Stimulated activated CD4-positive, alpha-beta T cell treated with anti-CD3 and anti-CD28 coated beads, Interleukin-12 subunit alpha, Interleukin-12 subunit beta, amount 100 ng/mL, for 24 hours (primary cell): ENCODE data around the gene FBXL17.

Experiments
- DNase-seq, 2 experiments: peaks; one replicate each; pipeline ENCODE4 v3.0.0-alpha.2; 2020; ENCODE audit warnings: low read depth in 2 of 2

FBXL17 gene

DNA sequence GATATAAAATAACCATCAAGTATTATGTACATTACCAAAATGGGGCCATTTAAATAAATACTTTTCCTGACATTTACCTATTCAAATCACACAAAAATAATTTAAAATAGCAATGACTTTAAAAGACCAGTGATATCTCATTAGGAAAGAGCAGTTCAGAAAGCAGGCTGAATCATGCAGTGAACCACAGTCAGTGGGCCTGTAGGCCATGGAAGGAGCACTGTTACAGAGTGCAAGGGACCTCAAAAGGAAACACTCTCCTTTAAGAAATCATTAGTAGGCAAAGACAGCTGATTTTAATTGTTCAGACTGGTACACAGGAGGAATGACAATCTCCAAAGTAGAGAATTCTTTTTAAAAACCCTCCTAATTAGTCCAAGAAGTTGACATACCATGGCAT is 427.6 kb downstream of the FBXL17 start:
- no peak for DNase-seq

DNA sequence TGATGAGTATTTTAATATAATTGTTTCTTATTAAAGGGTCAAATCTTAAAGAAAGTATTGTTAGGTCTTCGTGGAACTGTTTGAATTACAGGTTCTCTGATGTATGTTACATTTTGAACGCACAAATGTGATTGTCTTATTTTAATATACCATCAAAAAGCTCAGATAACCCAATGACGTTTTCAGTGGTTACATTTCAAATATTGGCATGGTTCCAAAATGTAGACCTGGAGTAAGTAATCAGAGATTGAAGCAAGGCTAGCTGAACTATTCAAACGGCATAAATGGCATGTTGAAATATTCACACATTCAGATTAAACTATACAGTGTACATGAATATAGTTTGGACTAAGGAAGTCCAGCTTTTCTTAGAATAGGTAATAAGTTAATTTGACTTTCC is 429.4 kb downstream of the FBXL17 start:
- no peak for DNase-seq

DNA sequence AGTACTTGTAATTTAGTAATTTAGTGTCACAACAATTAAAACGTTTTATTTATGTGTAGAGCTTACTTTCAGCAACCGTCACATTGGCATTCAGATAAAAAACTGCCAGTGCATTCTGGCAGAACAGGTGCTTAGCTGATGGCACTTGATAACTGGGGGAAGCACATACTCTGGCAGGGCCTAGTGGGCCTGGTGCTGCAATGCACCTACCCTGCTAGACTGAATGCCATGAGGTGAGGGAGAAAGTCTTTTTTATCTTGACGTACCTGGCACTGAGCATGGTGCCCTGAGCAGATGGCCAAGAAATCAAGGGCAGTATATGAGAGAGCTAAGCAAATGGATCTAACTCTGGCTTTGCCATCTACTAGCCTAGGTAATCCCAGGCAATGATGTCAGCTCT is 430.6 kb downstream of the FBXL17 start:
- DNase-seq, result no peak

DNA sequence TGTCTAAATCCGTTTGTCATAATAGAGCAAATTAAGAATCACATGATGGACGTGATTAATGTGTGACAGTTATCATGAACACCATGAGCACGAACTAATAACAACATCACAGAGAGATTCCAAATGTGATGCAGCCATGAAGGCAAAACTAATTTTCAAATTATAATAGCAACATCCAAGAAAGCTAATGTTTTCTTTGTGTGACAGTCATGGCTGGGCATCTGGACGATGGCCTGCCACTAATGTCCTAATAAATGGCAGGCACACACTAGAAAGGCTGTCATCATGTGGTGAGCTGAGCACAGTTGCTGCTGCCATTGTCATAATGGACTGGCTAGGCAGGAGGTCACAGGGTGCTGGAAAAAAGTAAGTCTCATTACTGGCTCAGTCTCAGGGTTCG is 431.1 kb downstream of the FBXL17 start:
- no peak for DNase-seq

DNA sequence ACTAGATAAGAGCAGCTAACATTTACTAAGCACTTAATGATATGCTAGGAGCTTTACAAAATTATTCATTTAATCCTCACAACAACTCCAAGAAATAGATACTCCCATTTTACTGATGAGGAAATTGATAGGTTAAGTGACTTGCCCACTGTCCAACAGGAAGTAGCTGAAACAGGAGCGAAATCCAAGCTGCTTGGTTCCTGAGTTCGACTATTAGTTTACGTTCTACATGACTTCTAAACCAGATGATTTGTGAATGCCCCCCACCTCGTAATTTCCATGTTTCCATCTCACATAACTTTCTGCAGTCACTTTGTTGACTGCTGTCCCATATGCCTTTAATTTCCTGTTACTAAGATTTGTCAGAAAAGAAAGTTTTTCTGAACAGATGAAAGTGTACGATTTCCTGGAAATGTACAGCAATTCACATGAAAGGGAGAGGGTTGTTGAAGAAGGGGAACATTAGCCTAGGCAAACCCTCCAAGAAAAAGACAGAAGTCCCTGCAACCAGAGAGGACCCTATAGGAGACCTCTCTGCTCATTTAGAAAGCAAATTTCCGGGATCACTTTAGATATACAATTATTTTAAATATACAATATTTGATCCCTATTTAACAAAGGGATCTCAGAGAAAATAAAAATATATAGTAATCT is 432.1 kb downstream of the FBXL17 start:
- DNase-seq, result no peak

DNA sequence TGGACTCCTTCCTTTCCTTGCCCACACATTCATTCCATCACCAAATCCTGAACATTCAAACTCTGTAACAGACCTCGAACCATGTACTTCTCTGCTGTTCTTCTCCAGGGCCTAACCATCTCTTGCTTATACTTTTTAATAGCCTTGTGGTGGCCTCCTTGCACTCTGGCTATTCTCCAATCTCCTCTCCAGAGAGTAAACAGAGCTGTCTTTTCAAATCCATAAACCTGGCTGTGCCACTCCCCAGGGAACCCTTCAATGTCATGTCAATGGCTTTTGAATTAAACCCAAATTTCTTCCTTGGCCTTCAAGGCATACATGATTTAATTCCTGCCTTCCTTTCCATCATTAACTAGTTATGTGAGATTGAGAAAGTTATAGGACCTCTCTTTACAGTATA is 433.5 kb downstream of the FBXL17 start:
- no peak for DNase-seq

DNA sequence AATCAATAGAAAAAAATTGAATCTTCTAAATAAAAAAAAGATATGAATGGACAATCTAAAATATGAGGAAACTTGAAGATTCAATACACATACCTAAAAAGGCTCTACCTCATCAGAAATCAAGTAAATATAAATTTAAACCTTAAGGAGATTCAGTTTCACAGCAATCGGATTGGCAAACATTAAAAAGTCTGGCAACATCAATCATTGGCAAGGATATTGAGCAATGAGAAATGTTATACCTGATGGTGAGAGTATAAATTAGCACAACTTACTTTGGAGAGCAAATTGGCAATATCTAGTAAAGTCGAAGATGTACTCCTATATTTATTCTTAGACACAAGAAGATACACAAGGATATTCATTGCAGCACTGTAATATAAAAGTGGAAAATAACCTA is 436.8 kb downstream of the FBXL17 start:
- no peak for DNase-seq

DNA sequence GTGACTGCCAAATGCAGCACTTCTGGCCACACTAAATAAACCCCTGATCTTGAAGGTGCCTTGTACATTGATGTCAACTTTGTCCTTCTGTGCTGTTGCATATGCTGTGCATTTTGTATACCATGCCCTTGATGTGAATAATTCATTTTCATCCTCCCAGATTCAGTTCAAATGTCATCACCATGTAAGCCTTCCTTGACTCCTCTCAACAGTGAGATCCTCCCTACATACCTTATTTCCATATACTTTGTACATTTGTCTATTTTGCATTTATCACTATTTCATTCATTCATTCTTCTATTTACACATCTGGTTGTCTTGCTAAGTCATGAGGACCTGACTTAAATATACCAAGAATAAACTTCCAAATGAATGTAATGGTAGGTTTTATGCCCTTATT is 438.0 kb downstream of the FBXL17 start:
- DNase-seq, result no peak

DNA sequence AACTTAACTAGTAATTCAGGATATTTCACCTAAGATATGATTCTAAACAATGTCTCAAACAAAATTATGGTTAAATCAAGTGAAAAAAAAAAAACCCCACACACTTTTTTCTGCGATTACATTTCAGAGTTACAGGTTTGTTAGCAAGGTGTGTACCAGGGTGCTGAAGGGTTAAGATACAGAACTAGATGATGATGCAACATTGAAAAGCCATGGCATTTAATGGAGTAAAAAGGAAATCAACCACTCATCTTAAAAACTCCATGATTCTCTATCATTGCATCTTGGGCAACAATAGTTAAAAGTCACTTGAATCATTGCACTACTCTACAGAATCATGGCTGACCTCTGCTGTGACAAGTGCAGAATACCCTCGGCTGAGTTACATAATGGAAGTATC is 440.9 kb downstream of the FBXL17 start:
- DNase-seq, result no peak

DNA sequence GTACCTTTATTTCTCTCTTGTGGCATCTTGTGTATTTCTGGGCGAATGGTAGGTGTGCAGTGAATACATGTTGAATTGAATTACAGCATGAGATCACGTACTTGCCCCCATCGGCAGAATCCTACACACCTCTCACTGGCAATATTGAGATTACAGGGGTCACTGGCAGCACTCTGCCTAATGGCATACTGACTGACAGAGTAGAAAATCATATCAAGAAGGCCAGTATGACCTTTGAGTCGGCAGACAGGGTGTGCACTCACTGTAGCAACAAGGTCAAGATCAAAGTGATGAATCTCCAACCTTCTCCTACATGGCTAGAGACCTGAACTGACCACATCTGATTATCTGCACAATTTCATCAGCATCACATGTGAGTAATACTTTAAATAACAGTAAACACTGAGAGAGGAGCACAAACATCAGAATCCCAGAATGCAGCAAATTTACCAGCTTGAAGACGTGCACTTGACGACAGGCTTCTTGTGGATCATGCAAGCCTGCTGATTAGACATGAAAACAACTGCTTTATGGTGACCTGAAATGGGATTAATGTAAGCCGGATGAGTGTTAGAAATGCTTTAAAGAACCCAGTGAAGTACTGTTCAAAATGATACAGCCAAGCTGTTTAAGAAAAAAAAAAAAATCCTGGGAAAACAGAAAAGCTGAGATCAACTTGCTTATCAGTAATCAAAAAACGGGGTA is 444.1 kb downstream of the FBXL17 start:
- no peak for DNase-seq

DNA sequence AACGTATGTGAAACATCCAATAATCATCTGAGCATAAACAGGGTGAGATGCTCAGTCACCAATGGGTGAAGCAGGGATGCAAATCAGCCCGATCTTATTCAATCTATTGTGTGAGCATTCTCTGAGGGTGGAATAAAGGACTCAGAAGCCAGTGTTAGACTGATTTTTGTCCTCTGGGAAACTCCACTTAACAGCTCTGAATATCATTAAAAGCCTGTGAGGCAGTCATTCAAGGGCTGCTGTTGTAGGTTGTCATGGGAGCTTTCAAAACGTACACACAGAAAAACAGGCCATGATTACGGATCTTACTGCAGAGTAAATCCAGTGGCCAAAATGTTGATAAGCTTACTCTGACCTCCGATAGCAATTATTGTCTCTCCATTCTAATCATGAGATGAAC is 444.7 kb downstream of the FBXL17 start:
- no peak for DNase-seq

DNA sequence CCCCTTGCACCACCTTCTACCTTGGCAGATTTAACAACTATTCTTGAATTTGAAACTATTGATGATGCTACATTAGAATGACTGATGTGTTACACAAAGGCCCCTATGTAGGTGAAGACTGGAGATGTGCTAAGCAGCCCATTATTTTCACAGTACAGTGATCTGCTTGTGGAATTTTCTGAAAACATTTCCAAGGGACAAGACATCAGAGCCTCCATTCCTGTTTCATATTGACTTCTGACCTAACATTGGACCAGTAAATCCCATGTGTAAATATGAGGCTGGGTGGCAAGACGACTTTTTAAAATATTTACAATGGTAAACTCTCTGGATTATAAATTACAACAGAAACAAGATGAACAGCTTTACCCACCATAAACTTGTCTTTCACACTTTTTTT is 445.4 kb downstream of the FBXL17 start:
- DNase-seq, result no peak

DNA sequence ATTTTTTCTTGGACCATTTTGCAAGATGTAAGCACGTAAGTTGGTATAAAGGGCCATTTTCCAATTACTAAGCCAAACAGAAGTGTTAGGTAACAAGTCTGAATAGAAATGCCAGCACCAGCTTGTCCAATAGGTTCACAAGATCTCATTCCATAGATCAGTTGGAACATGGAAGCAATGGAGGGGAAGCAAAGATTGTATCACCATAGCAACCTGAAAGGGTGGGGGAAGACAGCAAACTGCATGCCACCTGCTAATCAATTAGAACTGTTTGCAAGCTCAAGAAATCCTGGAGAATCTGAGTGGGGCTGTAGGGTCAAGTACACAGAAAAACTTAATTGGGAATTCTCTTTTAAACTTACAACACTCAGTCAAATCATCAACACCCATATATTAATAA is 446.3 kb downstream of the FBXL17 start:
- no peak for DNase-seq

DNA sequence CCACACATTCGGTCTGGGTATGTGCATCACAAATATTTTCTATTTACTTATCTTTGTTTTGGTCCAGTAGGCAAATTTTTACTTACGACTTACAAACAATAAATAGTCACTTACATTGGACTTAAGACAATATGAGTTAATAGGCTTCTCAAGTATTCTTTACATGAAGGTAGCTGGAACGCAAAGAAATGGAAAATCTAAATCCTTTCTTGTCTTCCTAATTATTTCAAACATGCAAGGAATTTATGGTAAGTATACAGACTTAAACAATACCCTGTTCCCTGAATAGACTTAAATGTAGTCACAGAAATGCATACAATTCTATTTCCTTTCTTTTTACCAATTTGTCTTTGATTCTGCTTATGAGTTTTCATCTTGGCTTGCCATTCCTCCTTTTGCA is 448.6 kb downstream of the FBXL17 start:
- no peak for DNase-seq

DNA sequence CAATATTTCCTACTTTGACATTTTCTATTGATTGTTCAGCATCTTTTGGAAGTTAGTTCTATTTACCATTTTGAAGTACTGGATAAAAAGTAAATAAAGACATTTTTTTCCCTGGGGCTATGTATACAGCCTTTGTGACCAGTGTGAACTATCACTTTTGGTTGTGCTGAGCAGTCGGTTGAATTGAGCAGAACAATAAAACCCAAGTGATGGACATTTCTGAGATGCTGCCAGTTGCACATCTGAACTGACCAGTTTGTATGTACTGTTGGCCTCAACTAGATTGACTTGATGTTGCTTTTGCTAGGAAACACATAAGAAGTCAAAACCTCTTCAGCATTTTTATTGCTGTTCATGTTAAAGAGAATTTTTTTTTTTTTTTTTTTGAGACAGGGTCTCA is 451.0 kb downstream of the FBXL17 start:
- DNase-seq, result no peak

DNA sequence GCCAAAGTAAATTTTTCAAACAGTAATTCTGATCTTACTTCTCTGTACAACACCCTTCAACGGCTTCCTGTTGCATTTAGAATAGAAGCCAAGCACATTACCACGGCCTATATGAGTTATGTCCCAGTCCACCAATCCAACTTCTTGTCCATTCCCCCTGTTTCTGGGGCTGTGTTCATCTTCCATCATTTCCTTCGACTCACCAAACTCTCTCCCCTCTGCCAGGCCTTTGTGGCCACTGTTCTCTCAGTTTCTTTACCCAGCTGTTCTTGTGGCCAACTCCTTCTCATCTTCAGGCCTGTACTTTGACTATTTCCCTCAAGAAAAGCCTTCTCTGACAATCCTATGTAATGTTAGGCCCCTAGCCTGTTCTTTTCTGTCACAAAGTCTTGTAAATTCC is 451.8 kb downstream of the FBXL17 start:
- DNase-seq, result no peak

DNA sequence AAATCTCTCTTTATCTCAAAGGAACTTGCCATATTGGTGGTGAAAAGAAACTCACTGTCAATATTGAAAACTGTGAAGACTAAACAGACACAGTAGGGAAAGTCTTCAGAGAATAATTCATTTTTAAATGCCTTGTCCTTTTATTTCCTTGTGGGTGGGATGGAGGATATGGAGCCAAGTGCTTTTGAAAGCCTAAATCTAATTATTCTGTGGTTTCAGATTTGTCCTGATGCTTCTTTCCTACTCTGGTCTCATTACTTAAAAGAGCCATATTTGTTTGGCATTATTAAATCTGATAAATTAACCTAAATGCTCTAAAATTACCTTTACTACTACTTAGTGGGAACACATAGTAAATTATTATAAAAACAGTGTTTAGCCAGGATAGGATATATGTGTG is 452.8 kb downstream of the FBXL17 start:
- DNase-seq, result no peak

DNA sequence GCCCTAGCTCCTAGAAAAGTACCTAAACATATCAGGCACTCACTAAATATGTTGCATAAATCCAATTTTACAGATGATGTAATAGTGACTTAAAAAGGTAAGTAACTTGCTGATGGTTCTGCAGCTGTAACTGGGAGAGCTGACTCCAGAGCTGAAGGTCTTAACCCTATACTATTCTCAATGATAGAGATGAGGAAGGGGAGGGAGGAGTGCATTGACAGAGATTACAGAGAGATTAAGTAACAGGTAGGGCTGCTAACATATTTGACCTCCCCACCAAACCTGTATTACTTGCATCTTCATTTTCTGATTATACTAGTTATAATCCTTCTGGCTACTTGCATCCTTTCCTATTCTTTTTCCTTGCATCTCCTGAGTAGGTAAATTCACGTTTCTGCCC is 455.8 kb downstream of the FBXL17 start:
- DNase-seq, result no peak

DNA sequence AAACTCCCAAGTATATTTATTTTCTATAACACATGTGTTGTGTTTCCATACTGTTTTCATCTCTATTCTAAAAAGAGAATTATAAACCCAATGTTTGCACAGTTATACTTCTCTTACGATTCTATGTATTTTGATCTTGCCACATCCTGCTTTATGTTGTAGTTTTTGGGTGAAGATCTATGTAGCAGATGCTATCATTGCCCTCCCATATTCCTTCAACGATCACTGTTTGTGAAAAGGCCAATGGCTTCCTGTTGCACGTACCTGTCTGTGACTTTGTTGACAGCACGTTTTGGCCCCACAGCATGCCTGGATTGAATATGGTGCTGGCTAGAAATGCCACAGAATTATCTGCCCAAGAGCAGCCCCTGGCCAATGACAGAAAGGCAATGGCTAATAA is 456.7 kb downstream of the FBXL17 start:
- DNase-seq, result no peak

DNA sequence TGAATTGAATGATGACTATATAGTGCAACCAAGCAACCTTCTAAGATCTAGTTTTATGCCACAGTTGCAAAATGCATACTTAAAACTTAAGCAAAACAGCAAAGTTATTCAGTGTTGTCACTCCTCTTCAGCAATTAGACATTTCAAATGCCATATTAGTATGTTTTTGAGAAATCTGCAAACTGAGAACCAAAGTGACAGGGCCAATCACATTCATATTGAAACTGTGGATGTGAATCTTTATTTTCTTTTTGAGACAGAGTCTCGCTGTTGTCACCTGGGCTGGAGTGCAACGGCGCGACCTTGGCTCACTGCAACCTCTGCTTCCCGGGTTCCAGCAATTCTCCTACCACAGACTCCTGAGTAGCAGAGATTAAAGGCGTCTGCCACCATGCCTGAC is 461.9 kb downstream of the FBXL17 start:
- DNase-seq, result no peak

DNA sequence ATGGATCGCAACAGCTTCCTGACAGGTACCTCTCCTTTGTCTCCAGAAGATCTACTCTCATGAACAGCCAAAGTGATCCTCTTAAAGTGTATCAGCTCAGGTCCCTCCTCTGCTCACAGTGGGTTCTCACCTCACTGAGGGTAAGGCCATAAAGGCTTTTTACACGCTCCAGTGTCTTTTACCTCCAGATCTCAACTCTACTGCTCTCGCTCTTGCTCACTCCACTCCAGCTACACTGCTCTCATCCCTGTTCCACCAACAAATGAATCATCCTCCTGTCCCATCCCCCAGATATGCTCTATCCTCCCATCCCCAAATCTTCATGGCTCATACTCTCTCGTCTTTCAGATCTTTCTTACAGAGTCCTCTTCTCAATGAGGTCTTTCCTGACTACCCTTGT is 462.5 kb downstream of the FBXL17 start:
- no peak for DNase-seq

DNA sequence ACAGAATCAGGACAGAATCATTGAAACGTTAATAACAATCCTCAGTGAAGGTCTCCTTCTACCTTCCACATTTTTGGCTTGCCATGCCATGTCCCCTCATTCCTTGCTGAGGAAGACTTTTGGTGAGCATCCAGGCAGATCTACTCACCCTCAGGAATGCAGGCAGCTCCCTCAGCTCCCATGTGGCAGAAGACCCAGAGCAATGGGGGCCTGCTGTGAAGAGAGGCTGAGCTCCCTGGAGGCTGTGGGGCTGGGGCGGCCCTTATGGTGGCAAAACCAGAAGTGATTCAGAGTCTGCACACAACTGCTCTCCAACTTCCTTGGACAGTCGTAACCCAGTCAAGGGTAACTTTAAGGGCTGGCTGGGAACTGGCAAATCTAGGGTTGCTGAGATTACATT is 463.9 kb downstream of the FBXL17 start:
- DNase-seq, result no peak

DNA sequence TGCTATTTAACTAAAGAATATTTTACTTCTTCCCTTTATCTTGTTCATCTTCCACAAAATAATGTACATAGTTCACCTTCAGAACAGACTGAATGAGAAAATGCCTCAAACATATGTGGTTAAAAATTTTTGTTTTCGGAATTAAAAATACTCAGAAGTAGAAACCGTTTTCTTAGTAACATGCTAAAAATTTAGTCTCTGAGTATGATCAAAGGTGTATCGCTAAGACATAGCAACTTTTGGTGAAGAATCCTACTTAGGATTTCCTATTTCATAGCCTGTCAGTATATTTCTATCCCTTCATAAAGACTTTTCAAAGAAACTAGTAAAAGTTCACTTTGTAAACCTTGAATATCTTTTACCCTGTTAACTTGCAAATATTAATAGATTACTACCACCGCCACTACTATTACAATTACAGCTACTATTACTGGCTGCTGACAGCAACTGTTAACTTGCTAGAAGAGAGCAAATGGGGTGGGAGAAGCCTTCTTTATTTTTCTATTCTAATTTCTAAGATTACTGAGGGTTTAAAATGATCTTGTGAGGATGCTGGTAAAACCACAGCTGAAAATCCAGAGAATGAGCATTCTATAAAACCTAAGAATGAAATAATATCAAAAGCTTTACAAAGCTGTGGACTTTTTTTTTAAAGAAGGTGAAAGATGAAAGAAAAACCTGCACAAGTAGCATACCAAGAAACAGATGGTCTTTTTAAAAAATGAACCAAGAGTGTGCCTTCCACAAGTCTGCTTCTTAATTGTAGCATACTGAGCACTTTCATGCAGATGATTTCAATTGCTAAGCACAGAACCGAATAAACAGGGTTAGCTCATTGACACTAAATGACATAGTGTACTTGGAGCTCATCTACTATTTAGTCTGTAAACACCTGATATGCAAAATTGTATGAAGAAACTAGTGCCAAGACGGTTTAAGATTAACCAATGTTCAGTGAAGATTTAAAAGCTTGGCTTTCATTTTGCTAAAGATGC is 464.9 kb downstream of the FBXL17 start:
- no peak for DNase-seq
